IMR-90 (cell line): ENCODE measurements around the gene NPPA. TPM values are rescaled to one million over a fixed set of nuclear protein-coding genes. Genes with fewer than 3 reads are reported as not detected.

Experiments used
- ATAC-seq: fragments of 200-7000 bp; cut with Tn5 transposase; 2 replicates; pipeline ENCODE4 v1.9.1; 2020; ENCODE audit warnings: low read depth, mild to moderate bottlenecking, moderate library complexity
- BruUV-seq: library from RNA; stranded (reverse); fragments of 400-500 nt; replicated peaks from 2 replicates; lab custom pipeline; 2021; lab: Mats Ljungman, UMichigan
- CTCF ChIA-PET: fragments of 300-600 bp; formaldehyde crosslinking; extraction: SDS; loops from one replicate; lab custom pipeline; 2021; ENCODE audit warnings: antibody characterized with exemption; lab: Yijun Ruan, JAX
- POLR2A ChIA-PET: fragments of 300-600 bp; sonication (Branson Sonifier 250); formaldehyde crosslinking; loops from one replicate; lab custom pipeline; 2022; ENCODE audit warnings: antibody characterized with exemption; ENCODE audit not compliant: unreplicated experiment; lab: Charles Lee
- DNase-seq: peaks from one replicate; pipeline ENCODE4 v3.0.0; 2013
- H2AFZ ChIP-seq: replicated peaks from 2 replicates; pipeline ENCODE3; 2013; ENCODE audit warnings: low read length, mild to moderate bottlenecking; ENCODE audit not compliant: poor library complexity
- H2AK5ac ChIP-seq: 2 replicates; pipeline ENCODE4 v1.6.1; 2013; ENCODE audit warnings: low read depth, low read length, inconsistent platforms
- H2AK9ac ChIP-seq: replicated peaks from 2 replicates; pipeline ENCODE3; 2013; ENCODE audit warnings: mild to moderate bottlenecking, low read depth, low read length, moderate library complexity; ENCODE audit not compliant: poor library complexity
- H2BK120ac ChIP-seq: 2 replicates; pipeline ENCODE4 v1.6.1; 2013; ENCODE audit warnings: low read depth, low read length, inconsistent platforms
- H2BK15ac ChIP-seq: 3 replicates; pipeline ENCODE4 v1.6.1; 2013; ENCODE audit warnings: low read depth, low read length, inconsistent platforms
- H2BK20ac ChIP-seq: 2 replicates; pipeline ENCODE4 v1.6.1; 2013; ENCODE audit warnings: low read depth, mild to moderate bottlenecking, inconsistent platforms, low read length, moderate library complexity
- H2BK5ac ChIP-seq: 2 replicates; pipeline ENCODE4 v1.6.1; 2013; ENCODE audit warnings: mild to moderate bottlenecking, low read depth, low read length, inconsistent platforms; ENCODE audit not compliant: poor library complexity, severe bottlenecking
- H3K14ac ChIP-seq: replicated peaks from 2 replicates; pipeline ENCODE4 v1.6.1; 2013; ENCODE audit warnings: low read depth, low read length, inconsistent platforms
- H3K18ac ChIP-seq: 2 replicates; pipeline ENCODE4 v1.6.1; 2013; ENCODE audit warnings: low read depth, low read length, control low read depth
- H3K23ac ChIP-seq: 2 replicates; pipeline ENCODE4 v1.6.1; 2013; ENCODE audit warnings: low read depth, low read length, inconsistent platforms
- H3K27ac ChIP-seq: 2 replicates; pipeline ENCODE4 v1.5.1; 2013; ENCODE audit warnings: mild to moderate bottlenecking, control low read depth, low read length; ENCODE audit not compliant: insufficient read depth
- H3K27me3 ChIP-seq: 2 replicates; pipeline ENCODE4 v1.6.1; 2013; ENCODE audit warnings: low read length; ENCODE audit not compliant: control insufficient read depth, insufficient read depth
- H3K36me3 ChIP-seq: 2 replicates; pipeline ENCODE4 v1.6.1; 2013; ENCODE audit warnings: low read length, mixed read lengths; ENCODE audit not compliant: control insufficient read depth, insufficient read depth
- H3K4ac ChIP-seq: 2 replicates; pipeline ENCODE4 v1.6.1; 2013; ENCODE audit warnings: low read depth, low read length, inconsistent platforms
- H3K4me1 ChIP-seq: 2 replicates; pipeline ENCODE4 v1.6.1; 2013; ENCODE audit warnings: low read length, mixed read lengths; ENCODE audit not compliant: control insufficient read depth, insufficient read depth
- H3K4me2 ChIP-seq: 2 replicates; pipeline ENCODE4 v1.6.1; 2013; ENCODE audit warnings: low read depth, mild to moderate bottlenecking, control low read depth, low read length, moderate library complexity
- H3K4me3 ChIP-seq: 2 replicates; pipeline ENCODE4 v1.5.1; 2013; ENCODE audit warnings: low read depth, mild to moderate bottlenecking, control low read depth, low read length, moderate library complexity; ENCODE audit not compliant: insufficient read depth
- H3K56ac ChIP-seq: 2 replicates; pipeline ENCODE4 v1.6.1; 2013; ENCODE audit warnings: low read length, inconsistent platforms; ENCODE audit not compliant: insufficient read depth; ENCODE audit errors: extremely low read depth
- H3K79me1 ChIP-seq, 2 experiments: 2 replicates each; pipeline ENCODE4 v1.6.1; 2013; ENCODE audit warnings: low read length in 2 of 2, inconsistent platforms in 1 of 2, low read depth in 1 of 2
- H3K9ac ChIP-seq: 2 replicates; pipeline ENCODE4 v1.6.1; 2013; ENCODE audit warnings: low read depth, low read length, control low read depth
- H3K9me1 ChIP-seq: 2 replicates; pipeline ENCODE4 v1.6.1; 2013; ENCODE audit warnings: low read length, inconsistent platforms; ENCODE audit not compliant: insufficient read depth
- H3K9me3 ChIP-seq: 2 replicates; pipeline ENCODE4 v1.6.1; 2013; ENCODE audit warnings: low read length; ENCODE audit not compliant: control insufficient read depth, insufficient read depth
- H4K20me1 ChIP-seq: 2 replicates; pipeline ENCODE4 v1.6.1; 2013; ENCODE audit warnings: low read length, inconsistent platforms; ENCODE audit not compliant: insufficient read depth
- H4K5ac ChIP-seq: 2 replicates; pipeline ENCODE4 v1.6.1; 2013; ENCODE audit warnings: mild to moderate bottlenecking, low read depth, low read length, control low read depth
- H4K8ac ChIP-seq, 2 experiments: 2 replicates each; pipeline ENCODE4 v1.6.1; 2013; ENCODE audit warnings: low read depth in 2 of 2, low read length in 2 of 2, control low read depth in 1 of 2, inconsistent platforms in 1 of 2
- H4K91ac ChIP-seq: 2 replicates; pipeline ENCODE4 v1.6.1; 2013; ENCODE audit warnings: low read depth, low read length, inconsistent platforms; ENCODE audit not compliant: insufficient read depth
- BHLHE40 ChIP-seq: fragments of 150-350 bp; IDR thresholded peaks from 2 replicates; pipeline ENCODE4 v1.6.1; 2016; ENCODE audit warnings: mild to moderate bottlenecking, low read depth, low read length
- CEBPB ChIP-seq: IDR thresholded peaks from 2 replicates; pipeline ENCODE4 v1.6.1; 2012; ENCODE audit warnings: low read depth, low read length, improper control_type of control experiment
- CHD1 ChIP-seq: IDR thresholded peaks from 2 replicates; pipeline ENCODE4 v1.6.1; 2012; ENCODE audit warnings: low read depth, low read length, improper control_type of control experiment
- FOS ChIP-seq: fragments of 150-350 bp; IDR thresholded peaks from 2 replicates; pipeline ENCODE4 v1.6.1; 2016; ENCODE audit warnings: low read depth, low read length
- MAFK ChIP-seq: IDR thresholded peaks from 2 replicates; pipeline ENCODE4 v1.6.1; 2012; ENCODE audit warnings: low read depth, low read length, improper control_type of control experiment
- MAZ ChIP-seq: IDR thresholded peaks from 2 replicates; pipeline ENCODE4 v1.6.1; 2012; ENCODE audit warnings: low read depth, mild to moderate bottlenecking, low read length, improper control_type of control experiment, moderate library complexity, borderline replicate concordance
- MXI1 ChIP-seq: IDR thresholded peaks from 2 replicates; pipeline ENCODE4 v1.6.1; 2012; ENCODE audit warnings: low read depth, mild to moderate bottlenecking, low read length, moderate library complexity, borderline replicate concordance
- NFE2L2 ChIP-seq: fragments of 150-350 bp; IDR thresholded peaks from 2 replicates; pipeline ENCODE4 v1.6.1; 2016; ENCODE audit warnings: low read depth, mild to moderate bottlenecking, low read length
- POLR2A ChIP-seq: IDR thresholded peaks from 2 replicates; pipeline ENCODE4 v1.6.1; 2012; ENCODE audit warnings: mild to moderate bottlenecking, low read depth, low read length
- RAD21 ChIP-seq: IDR thresholded peaks from 2 replicates; pipeline ENCODE4 v1.6.1; 2012; ENCODE audit warnings: low read length, improper control_type of control experiment
- RCOR1 ChIP-seq: IDR thresholded peaks from 2 replicates; pipeline ENCODE4 v1.6.1; 2012; ENCODE audit warnings: mild to moderate bottlenecking, low read length, improper control_type of control experiment; ENCODE audit not compliant: insufficient replicate concordance
- RFX5 ChIP-seq: IDR thresholded peaks from 2 replicates; pipeline ENCODE4 v1.8.0; 2012; ENCODE audit warnings: low read depth, mild to moderate bottlenecking, low read length, moderate library complexity
- SMC3 ChIP-seq: fragments of 150-350 bp; IDR thresholded peaks from 2 replicates; pipeline ENCODE4 v1.6.1; 2016; ENCODE audit warnings: low read depth, mild to moderate bottlenecking, antibody characterized with exemption, low read length, moderate library complexity
- WGBS, 2 experiments: methylation state at CpG; one replicate each; pipeline versions ENCODE4 v1.1.5 to v1.1.7; 2013; ENCODE audit warnings: missing lambda C conversion rate in 2 of 2; ENCODE audit not compliant: insufficient read length in 1 of 2; ENCODE audit errors: extremely low coverage in 2 of 2; 5-methylcytosine and 5-hydroxymethylcytosine counted together
- dilution Hi-C: fragments of 300-500 bp; cut with HindIII; formaldehyde crosslinking; loops from one replicate; pipeline ENCODE4 v1.14.3; 2018; ENCODE audit warnings: low sequenced_read_pairs; ENCODE audit not compliant: unreplicated experiment
- in situ Hi-C: fragments of 300-500 bp; cut with MboI; formaldehyde crosslinking; loops from 3 replicates; pipeline ENCODE4 v1.14.3; 2019; ENCODE audit warnings: low sequenced_read_pairs, inconsistent platforms, mixed read lengths
- intact Hi-C: fragments of 100-400 bp; cut with micrococcal nuclease; formaldehyde crosslinking; loops from 2 replicates; pipeline ENCODE4 v1.10.0; 2022
- polyA plus RNA-seq, 3 experiments: library from polyadenylated mRNA; depleted of rRNA; stranded (reverse); fragments of >200 nt; gene quantifications; 2 replicates each; pipeline ENCODE4 v1.2.3, GENCODE V29; 2012; ENCODE audit warnings: low replicate concordance in 1 of 3
- total RNA-seq: library from RNA; depleted of rRNA; stranded (reverse); fragments of >200 nt; gene quantifications from 2 replicates; pipeline ENCODE4 v1.2.3, GENCODE V29; 2012
- TF ChIP-seq, protein P1 (sequence below): conservative IDR thresholded peaks from 2 replicates; pipeline ENCODE4 v1.5.1; 2012; ENCODE audit warnings: mild to moderate bottlenecking, low read depth, low read length, improper control_type of control experiment
- TF ChIP-seq, protein P2 (sequence below): fragments of 150-350 bp; IDR thresholded peaks from 2 replicates; pipeline ENCODE4 v1.6.1; 2017; ENCODE audit warnings: mild to moderate bottlenecking, antibody characterized with exemption, low read length, low read depth
- TF ChIP-seq, protein P3 (sequence below): fragments of 150-350 bp; IDR thresholded peaks from 2 replicates; pipeline ENCODE4 v1.6.1; 2016; ENCODE audit warnings: low read depth, mild to moderate bottlenecking, low read length, moderate library complexity, borderline replicate concordance

NPPA gene
- total and polyA plus RNA-seq, 2 of the 4 experiments (the other 2 are of a cell fraction) = not detected

DNA sequence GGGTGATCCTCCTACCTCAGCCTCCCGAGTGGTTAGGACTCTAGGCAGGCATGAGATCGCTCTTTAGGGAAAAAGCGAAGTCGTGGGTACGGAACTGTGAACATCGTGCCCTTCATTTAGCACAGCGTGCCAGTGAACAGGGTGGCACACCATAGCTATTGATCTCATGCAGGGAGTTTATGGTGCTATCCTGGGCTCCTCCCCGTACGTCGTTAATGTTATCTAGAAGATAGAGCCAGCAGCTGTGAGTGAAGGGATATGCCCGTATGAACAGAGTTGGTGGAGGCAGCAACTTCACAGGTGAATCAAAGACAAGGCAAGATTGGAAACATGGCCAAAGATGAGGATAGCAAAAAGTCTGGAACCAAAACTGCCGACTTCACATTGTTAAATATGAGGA, 30.4 kb downstream of the NPPA start:
- in situ Hi-C loops = no loop called here
- H4K5ac ChIP-seq = no peak overlapping the region
- BruUV-seq = no TSS peak
- no peak overlapping the region for H4K91ac ChIP-seq
- ChIA-PET CTCF (no interaction called here), POLR2A (no interaction called here)
- no peaks in the 10 kb centered on the region for H3K4me1 ChIP-seq
- no peak overlapping the region for H3K9ac ChIP-seq
- no peaks in the 10 kb centered on the region for H3K9me3 ChIP-seq
- no peak overlapping the region for H3K27ac ChIP-seq
- 93% methylated on average over 8 of the region's 12 CpGs; no CpG with 5 or more reads in 1 of the 2 experiments for WGBS, 2 experiments
- ATAC-seq = no peak
- no peak overlapping the region for H3K23ac ChIP-seq
- H2BK5ac ChIP-seq = no peak overlapping the region
- H3K4me3 ChIP-seq = no peak overlapping the region
- H2BK15ac ChIP-seq = no peak overlapping the region
- dilution Hi-C loops = no loop called here
- intact Hi-C loops = no loop called here
- no peak for DNase-seq
- H3K27me3 ChIP-seq = no peaks in the 10 kb centered on the region
- H2AK5ac ChIP-seq = no peak overlapping the region
- H3K79me1 ChIP-seq = peaks cover 2 to 45% of the 10 kb centered on the region in 2 experiments; a peak in 3 of 4 replicates
- H3K4ac ChIP-seq = no peak overlapping the region
- no peak overlapping the region for H3K18ac ChIP-seq
- H2AFZ ChIP-seq = no peak overlapping the region
- H4K8ac ChIP-seq = no peak overlapping the region
- H3K14ac ChIP-seq = no peak overlapping the region
- peaks cover 31% of the 10 kb centered on the region for H3K36me3 ChIP-seq
- H2BK120ac ChIP-seq = no peak overlapping the region
- H4K20me1 ChIP-seq = peaks cover 3% of the 10 kb centered on the region; the same call in 1 of the 2 replicates
- H3K4me2 ChIP-seq = no peak overlapping the region
- H3K9me1 ChIP-seq = peaks cover 3% of the 10 kb centered on the region; the same call in 1 of the 2 replicates
- H2AK9ac ChIP-seq = peak overlapping the region; percentile 34
- TF ChIP-seq FOS (no peak), RCOR1 (no peak), BHLHE40 (no peak), SMC3 (no peak), POLR2A (no peak), NFE2L2 (no peak), RAD21 (no peak), RFX5 (no peak), MXI1 (no peak), MAZ (no peak), CEBPB (no peak), CHD1 (no peak), MAFK (no peak)
- TF ChIP-seq, protein P1, sequence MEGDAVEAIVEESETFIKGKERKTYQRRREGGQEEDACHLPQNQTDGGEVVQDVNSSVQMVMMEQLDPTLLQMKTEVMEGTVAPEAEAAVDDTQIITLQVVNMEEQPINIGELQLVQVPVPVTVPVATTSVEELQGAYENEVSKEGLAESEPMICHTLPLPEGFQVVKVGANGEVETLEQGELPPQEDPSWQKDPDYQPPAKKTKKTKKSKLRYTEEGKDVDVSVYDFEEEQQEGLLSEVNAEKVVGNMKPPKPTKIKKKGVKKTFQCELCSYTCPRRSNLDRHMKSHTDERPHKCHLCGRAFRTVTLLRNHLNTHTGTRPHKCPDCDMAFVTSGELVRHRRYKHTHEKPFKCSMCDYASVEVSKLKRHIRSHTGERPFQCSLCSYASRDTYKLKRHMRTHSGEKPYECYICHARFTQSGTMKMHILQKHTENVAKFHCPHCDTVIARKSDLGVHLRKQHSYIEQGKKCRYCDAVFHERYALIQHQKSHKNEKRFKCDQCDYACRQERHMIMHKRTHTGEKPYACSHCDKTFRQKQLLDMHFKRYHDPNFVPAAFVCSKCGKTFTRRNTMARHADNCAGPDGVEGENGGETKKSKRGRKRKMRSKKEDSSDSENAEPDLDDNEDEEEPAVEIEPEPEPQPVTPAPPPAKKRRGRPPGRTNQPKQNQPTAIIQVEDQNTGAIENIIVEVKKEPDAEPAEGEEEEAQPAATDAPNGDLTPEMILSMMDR = no peak
- TF ChIP-seq, protein P2, sequence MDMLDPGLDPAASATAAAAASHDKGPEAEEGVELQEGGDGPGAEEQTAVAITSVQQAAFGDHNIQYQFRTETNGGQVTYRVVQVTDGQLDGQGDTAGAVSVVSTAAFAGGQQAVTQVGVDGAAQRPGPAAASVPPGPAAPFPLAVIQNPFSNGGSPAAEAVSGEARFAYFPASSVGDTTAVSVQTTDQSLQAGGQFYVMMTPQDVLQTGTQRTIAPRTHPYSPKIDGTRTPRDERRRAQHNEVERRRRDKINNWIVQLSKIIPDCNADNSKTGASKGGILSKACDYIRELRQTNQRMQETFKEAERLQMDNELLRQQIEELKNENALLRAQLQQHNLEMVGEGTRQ = no peak
- TF ChIP-seq, protein P3, sequence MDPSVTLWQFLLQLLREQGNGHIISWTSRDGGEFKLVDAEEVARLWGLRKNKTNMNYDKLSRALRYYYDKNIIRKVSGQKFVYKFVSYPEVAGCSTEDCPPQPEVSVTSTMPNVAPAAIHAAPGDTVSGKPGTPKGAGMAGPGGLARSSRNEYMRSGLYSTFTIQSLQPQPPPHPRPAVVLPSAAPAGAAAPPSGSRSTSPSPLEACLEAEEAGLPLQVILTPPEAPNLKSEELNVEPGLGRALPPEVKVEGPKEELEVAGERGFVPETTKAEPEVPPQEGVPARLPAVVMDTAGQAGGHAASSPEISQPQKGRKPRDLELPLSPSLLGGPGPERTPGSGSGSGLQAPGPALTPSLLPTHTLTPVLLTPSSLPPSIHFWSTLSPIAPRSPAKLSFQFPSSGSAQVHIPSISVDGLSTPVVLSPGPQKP = no peak
- H2BK20ac ChIP-seq = no peak overlapping the region
- H3K56ac ChIP-seq = no peak overlapping the region
